GM23338 (cell line): ENCODE measurements around the gene MRPL24. TPM values are rescaled to one million over a fixed set of nuclear protein-coding genes. Genes with fewer than 3 reads are reported as not detected.

Experiments
- ATAC-seq: fragments of 200-7000 bp; cut with Tn5 transposase; 3 replicates; pipeline ENCODE4 v1.9.1; 2020
- DNase-seq: peaks from one replicate; pipeline ENCODE4 v3.0.0-alpha.2; 2015; ENCODE audit warnings: low spot score
- H2AFZ ChIP-seq: fragments of 200-600 bp; sonication (generic); 2 replicates; pipeline ENCODE4 v1.8.0; 2016; ENCODE audit warnings: antibody characterized with exemption, mild to moderate bottlenecking, moderate library complexity
- H3F3A ChIP-seq: fragments of 200-600 bp; sonication (generic); replicated peaks from 2 replicates; pipeline ENCODE4 v1.8.0; 2017; ENCODE audit warnings: antibody characterized with exemption, mixed run types, low read depth
- H3K27ac ChIP-seq: fragments of 200-600 bp; sonication (generic); 2 replicates; pipeline ENCODE4 v1.6.1; 2016; ENCODE audit warnings: low read depth
- H3K27me3 ChIP-seq: fragments of 200-600 bp; sonication (generic); 2 replicates; pipeline ENCODE4 v1.8.0; 2016; ENCODE audit warnings: mild to moderate bottlenecking, mixed run types, moderate library complexity; ENCODE audit not compliant: insufficient read depth
- H3K36me3 ChIP-seq: fragments of 200-600 bp; sonication (generic); 2 replicates; pipeline ENCODE4 v1.8.0; 2016; ENCODE audit warnings: mild to moderate bottlenecking; ENCODE audit not compliant: insufficient read depth
- H3K4me1 ChIP-seq: fragments of 200-600 bp; sonication (generic); 2 replicates; pipeline ENCODE4 v1.8.0; 2016; ENCODE audit warnings: mild to moderate bottlenecking, moderate library complexity; ENCODE audit not compliant: insufficient read depth
- H3K4me2 ChIP-seq: fragments of 200-600 bp; sonication (generic); 2 replicates; pipeline ENCODE4 v1.7.1; 2017; ENCODE audit warnings: mixed run types
- H3K4me3 ChIP-seq: fragments of 200-600 bp; sonication (generic); 2 replicates; pipeline ENCODE4 v1.6.1; 2016; ENCODE audit warnings: mixed run types
- H3K79me2 ChIP-seq: fragments of 200-600 bp; sonication (generic); replicated peaks from 2 replicates; pipeline ENCODE4 v1.8.0; 2017; ENCODE audit warnings: mild to moderate bottlenecking; ENCODE audit not compliant: insufficient read depth
- H3K9me2 ChIP-seq: fragments of 200-600 bp; sonication (generic); 2 replicates; pipeline ENCODE4 v1.8.0; 2017; ENCODE audit not compliant: insufficient read depth
- H4K20me1 ChIP-seq: fragments of 200-600 bp; sonication (generic); replicated peaks from 2 replicates; pipeline ENCODE4 v1.8.0; 2017; ENCODE audit warnings: mild to moderate bottlenecking; ENCODE audit not compliant: insufficient read depth
- H3K27ac Mint-ChIP-seq: 2 replicates; pipeline ENCODE4 v1.8.0; 2020; ENCODE audit warnings: inconsistent platforms, mild to moderate bottlenecking, moderate library complexity, mixed read lengths
- H3K27me3 Mint-ChIP-seq: 3 replicates; pipeline ENCODE4 v1.8.0; 2022; ENCODE audit warnings: low read depth, mild to moderate bottlenecking, moderate library complexity, mixed read lengths, inconsistent platforms; ENCODE audit not compliant: insufficient read depth, poor library complexity
- H3K36me3 Mint-ChIP-seq: 3 replicates; pipeline ENCODE4 v1.8.0; 2021; ENCODE audit warnings: low read depth, mild to moderate bottlenecking, inconsistent platforms, moderate library complexity, mixed read lengths
- H3K4me1 Mint-ChIP-seq: 3 replicates; pipeline ENCODE4 v1.8.0; 2020; ENCODE audit warnings: mild to moderate bottlenecking, inconsistent platforms, mixed read lengths
- H3K4me3 Mint-ChIP-seq: 3 replicates; pipeline ENCODE4 v1.8.0; 2021; ENCODE audit warnings: moderate library complexity, mild to moderate bottlenecking, inconsistent platforms, mixed read lengths
- H3K9me3 Mint-ChIP-seq: 3 replicates; pipeline ENCODE4 v1.8.0; 2020; ENCODE audit warnings: moderate library complexity, mild to moderate bottlenecking, inconsistent platforms, mixed read lengths
- CREB1 ChIP-seq: fragments of 250-450 bp; sonication (Bioruptor Pico); IDR thresholded peaks from 2 replicates; pipeline ENCODE4 v1.5.0; 2020; ENCODE audit warnings: low read depth, mild to moderate bottlenecking, moderate library complexity
- CTCF ChIP-seq, 2 experiments: fragments of 200-600 bp in 1 of 2; sonication (generic) in 1 of 2; conservative IDR thresholded peaks; 2 replicates each; pipeline versions ENCODE4 v1.5.1 to v1.6.1; 2016 to 2017; ENCODE audit warnings: antibody characterized with exemption in 2 of 2, low read depth in 2 of 2, mild to moderate bottlenecking in 2 of 2, moderate library complexity in 1 of 2
- ETS1 ChIP-seq: IDR thresholded peaks from 2 replicates; pipeline ENCODE4 v1.6.1; 2016; ENCODE audit warnings: antibody characterized with exemption
- EZH2 ChIP-seq: fragments of 200-600 bp; sonication (generic); IDR thresholded peaks from one replicate; pipeline ENCODE4 v1.8.0; 2017; ENCODE audit warnings: antibody characterized with exemption, mild to moderate bottlenecking, low read depth; ENCODE audit not compliant: unreplicated experiment
- JUNB ChIP-seq: IDR thresholded peaks from one replicate; pipeline ENCODE4 v1.6.1; 2016; ENCODE audit warnings: antibody characterized with exemption; ENCODE audit not compliant: unreplicated experiment
- NANOG ChIP-seq: IDR thresholded peaks from 2 replicates; pipeline ENCODE4 v1.6.1; 2016; ENCODE audit warnings: antibody characterized with exemption, borderline replicate concordance
- POLR2AphosphoS5 ChIP-seq: IDR thresholded peaks from 2 replicates; pipeline ENCODE4 v1.6.1; 2016; ENCODE audit warnings: antibody characterized with exemption, low read depth
- ZNF331 ChIP-seq: fragments of 250-450 bp; sonication (Bioruptor Pico); IDR thresholded peaks from 2 replicates; pipeline ENCODE4 v1.5.0; 2020; ENCODE audit warnings: low read depth, mild to moderate bottlenecking, moderate library complexity
- polyA plus RNA-seq: library from polyadenylated mRNA; unstranded; fragments of >200 nt; fragmentation: Nextera tagmentation; extraction: Ambion mirVana; gene quantifications from 2 replicates; pipeline ENCODE4 v1.2.1, GENCODE V29; 2016
- total RNA-seq: library from RNA; depleted of rRNA; stranded (reverse); fragments of >200 nt; shearing (Covaris generic); gene quantifications from 2 replicates; pipeline ENCODE4 v1.2.3, GENCODE V29; 2014

MRPL24 gene
- total and polyA plus RNA-seq, 2 experiments from 2014 or later: 18.8 to 45.7 TPM

- Histone ChIP-seq H3K9me2 (no peaks in the 10 kb centered on the region), H3K36me3 (peaks cover 5% of the 10 kb centered on the region; the same call in 1 of the 2 replicates), H3K4me2 (no peak overlapping the region), H3K4me3 (no peak overlapping the region), H3K27ac (peak overlapping the region; percentile 85; the same call in 1 of the 2 replicates), H3K27me3 (no peaks in the 10 kb centered on the region), H3K79me2 (peaks cover 50% of the 10 kb centered on the region), H3K4me1 (peaks cover 59% of the 10 kb centered on the region), H4K20me1 (peaks cover 13% of the 10 kb centered on the region), H3F3A (peaks cover 44% of the 10 kb centered on the region), H2AFZ (no peak overlapping the region)
- peaks cover 51% of the 10 kb centered on the region for H3K36me3 Mint-ChIP-seq
- DNase-seq: no peak
- ATAC-seq: no peak
- no peak for TF ChIP-seq ZNF331 (CRISPR knock-in tag)
- no peak for TF ChIP-seq EZH2
- H3K27ac Mint-ChIP-seq: peak overlapping the region; percentile 100; the same call in 1 of the 2 replicates
- H3K4me1 Mint-ChIP-seq: peaks cover 57% of the 10 kb centered on the region
- no peak overlapping the region; the same call in 2 of the 3 replicates for H3K4me3 Mint-ChIP-seq
- peaks cover 33% of the 10 kb centered on the region for H3K27me3 Mint-ChIP-seq
- H3K9me3 Mint-ChIP-seq: no peaks in the 10 kb centered on the region; the same call in 1 of the 3 replicates
Measured at GRCh38 chr1:156744344-156744743, 3.5 kb upstream of the MRPL24 start.

- no peak overlapping the region; the same call in 1 of the 2 replicates for H3K27ac ChIP-seq
- H3K9me2 ChIP-seq: no peaks in the 10 kb centered on the region
- TF ChIP-seq NANOG (no peak), POLR2AphosphoS5 (no peak), ETS1 (no peak), ZNF331 (CRISPR knock-in tag) (no peak), JUNB (no peak), CREB1 (CRISPR knock-in tag) (no peak)
- Mint-ChIP-seq H3K36me3 (peaks cover 46% of the 10 kb centered on the region), H3K9me3 (no peaks in the 10 kb centered on the region; the same call in 1 of the 3 replicates), H3K4me1 (peaks cover 50% of the 10 kb centered on the region), H3K27ac (0 out of 2 replicates have a peak overlapping the region, but pooled peaks have one; percentile 58), H3K4me3 (no peak overlapping the region), H3K27me3 (peaks cover 36% of the 10 kb centered on the region)
- no peak overlapping the region for H3K4me3 ChIP-seq
- H3F3A ChIP-seq: peaks cover 39% of the 10 kb centered on the region
- H3K36me3 ChIP-seq: peaks cover 5% of the 10 kb centered on the region; the same call in 1 of the 2 replicates
- no peak overlapping the region for H3K4me2 ChIP-seq
- peaks cover 52% of the 10 kb centered on the region for H3K4me1 ChIP-seq
- no peaks in the 10 kb centered on the region for H3K27me3 ChIP-seq
- H4K20me1 ChIP-seq: peaks cover 9% of the 10 kb centered on the region
- no peak for ATAC-seq
- H2AFZ ChIP-seq: no peak overlapping the region
- DNase-seq: no peak
- peaks cover 43% of the 10 kb centered on the region for H3K79me2 ChIP-seq
Measured at GRCh38 chr1:156743367-156744302, 2.7 kb upstream of the MRPL24 start.

GRCh38 chr1:156742801-156743200 lies 1.9 kb upstream of the MRPL24 start:
- DNase-seq (no peak), ATAC-seq (no peak)
- no peaks in the 10 kb centered on the region for H3K9me2 ChIP-seq
- no peak overlapping the region for H2AFZ ChIP-seq
- peaks cover 32% of the 10 kb centered on the region for H3F3A ChIP-seq
- peak overlapping the region; percentile 84; the same call in 1 of the 2 replicates for H3K27ac ChIP-seq
- peaks cover 5% of the 10 kb centered on the region; the same call in 1 of the 2 replicates for H3K36me3 ChIP-seq
- no peak overlapping the region for H3K4me3 ChIP-seq
- H3K27me3 ChIP-seq: no peaks in the 10 kb centered on the region
- H3K79me2 ChIP-seq: peaks cover 34% of the 10 kb centered on the region
- no peak overlapping the region for H3K4me2 ChIP-seq
- peaks cover 43% of the 10 kb centered on the region for H3K4me1 ChIP-seq
- Mint-ChIP-seq H3K9me3 (no peaks in the 10 kb centered on the region; the same call in 1 of the 3 replicates), H3K4me3 (no peak overlapping the region; the same call in 2 of the 3 replicates), H3K4me1 (peaks cover 42% of the 10 kb centered on the region), H3K27ac (no peak overlapping the region; the same call in 1 of the 2 replicates), H3K27me3 (peaks cover 38% of the 10 kb centered on the region), H3K36me3 (peaks cover 52% of the 10 kb centered on the region)
- peaks cover 9% of the 10 kb centered on the region for H4K20me1 ChIP-seq
- TF ChIP-seq ZNF331 (CRISPR knock-in tag) (no peak), ETS1 (no peak), CREB1 (CRISPR knock-in tag) (no peak), CTCF (conservative IDR thresholded peaks at IDR 0.05; ENCODE audit: low read depth in 2 of 2) (no peak)
